GM19025 (cell line): ENCODE data around the gene FMN1.

ENCODE experiments used
- ATAC-seq: cut with Tn5 transposase; IDR thresholded peaks from one replicate; pipeline ENCODE4 v1.9.1; 2021; ENCODE audit warnings: mild to moderate bottlenecking, low read depth, moderate library complexity; ENCODE audit not compliant: unreplicated experiment

FMN1 gene

GRCh38 chr15:33027306-33028035, 167.0 kb downstream of the FMN1 start:
- no peak for ATAC-seq

DNA sequence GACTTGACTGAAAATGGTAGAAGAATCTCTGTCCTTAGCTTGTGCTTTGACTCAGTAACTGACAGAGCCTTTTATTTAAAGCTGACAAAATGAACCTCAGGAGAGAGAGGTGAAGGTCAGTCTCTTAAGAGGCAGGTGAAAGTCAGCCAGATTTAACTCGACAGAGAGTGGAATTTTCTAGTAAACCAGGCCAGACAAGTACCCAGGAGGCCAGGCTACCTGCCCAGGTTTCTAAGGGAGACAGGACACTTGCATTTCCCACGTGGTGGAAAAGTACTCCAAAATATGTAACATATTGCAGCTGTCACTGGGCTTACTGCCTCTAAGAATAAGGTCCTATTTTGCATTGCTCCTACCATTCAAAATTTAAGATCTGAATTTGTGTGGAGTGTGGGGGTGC, 167.9 kb downstream of the FMN1 start:
- no peak for ATAC-seq

DNA sequence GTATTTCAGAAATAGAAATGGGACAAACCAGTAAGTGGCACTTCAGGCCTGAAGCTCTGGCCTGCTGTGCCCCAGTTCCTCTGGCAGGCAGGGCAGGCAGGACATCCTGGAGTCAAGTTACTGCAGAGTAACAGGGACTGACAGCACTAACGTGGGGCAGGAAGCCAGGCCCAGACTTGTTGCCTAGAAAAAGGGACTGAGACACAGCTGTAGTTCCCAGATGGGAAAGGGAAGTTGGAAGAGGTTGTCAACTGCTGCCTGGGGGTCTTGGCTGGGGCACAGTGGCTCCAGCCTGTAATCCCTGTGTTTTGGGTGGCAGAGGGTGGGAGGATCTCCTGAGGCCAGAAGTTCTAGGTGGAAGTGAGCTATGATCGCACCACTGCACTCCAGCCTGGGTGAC, 171.9 kb downstream of the FMN1 start:
- ATAC-seq: no peak

GRCh38 chr15:33021806-33022389, 172.6 kb downstream of the FMN1 start:
- ATAC-seq: no peak

- ATAC-seq: no peak
These were observed 175.0 kb downstream of the FMN1 start for GRCh38 chr15:33019354-33019981.

DNA sequence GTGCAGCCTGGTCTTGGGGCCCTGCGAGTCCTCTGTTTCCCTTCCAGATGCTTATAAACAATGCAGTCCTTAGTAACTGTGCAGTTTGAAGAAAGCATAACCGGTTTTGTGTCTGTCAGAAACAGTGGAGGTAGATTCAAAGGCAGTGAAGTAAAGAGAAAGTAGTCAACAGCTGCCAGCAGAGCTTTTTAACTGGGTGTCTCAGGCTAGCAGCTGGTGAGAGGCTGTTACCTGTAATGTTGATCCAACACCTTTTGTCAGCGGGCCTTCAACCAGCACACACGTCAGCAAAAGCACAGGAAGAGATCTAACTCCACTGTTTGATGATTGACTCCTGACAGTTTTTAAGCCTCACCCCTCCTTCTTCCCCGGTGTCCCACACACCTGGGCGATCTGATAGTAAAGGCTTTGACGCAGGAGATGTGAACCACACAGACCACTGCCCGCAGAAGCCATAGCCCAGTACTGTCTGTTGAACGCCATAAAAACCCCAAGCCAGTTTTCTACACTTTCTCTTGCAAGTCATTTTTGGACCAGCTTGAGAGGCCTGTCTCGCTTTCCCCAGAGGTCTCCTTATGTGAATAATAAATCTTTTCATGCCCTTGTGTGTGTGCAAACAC, 178.0 kb downstream of the FMN1 start:
- ATAC-seq: no peak

DNA sequence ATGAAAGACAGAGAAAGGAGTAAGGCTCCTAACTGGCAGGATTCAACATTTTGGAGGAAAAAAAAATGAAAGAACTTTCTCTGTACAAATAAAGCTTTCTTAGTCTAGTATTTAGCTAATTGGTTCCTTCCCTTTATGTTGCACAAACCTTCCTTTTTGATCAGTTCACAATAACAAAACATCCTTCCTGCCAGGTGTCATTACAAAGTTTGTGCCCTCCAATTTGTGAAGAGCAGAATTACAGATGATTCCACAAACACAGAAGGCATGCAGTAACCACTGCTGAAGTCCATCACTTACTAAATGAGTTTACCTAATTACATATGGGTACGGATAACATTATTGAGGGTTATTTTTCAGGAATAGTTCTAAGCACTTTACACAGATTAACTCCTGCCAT, 179.9 kb downstream of the FMN1 start:
- no peak for ATAC-seq

- no peak for ATAC-seq
These were observed 180.6 kb downstream of the FMN1 start for GRCh38 chr15:33013827-33014445.

- ATAC-seq: no peak
These were observed 182.5 kb downstream of the FMN1 start for GRCh38 chr15:33011976-33012375.

- ATAC-seq: no peak
These were observed 184.9 kb downstream of the FMN1 start for GRCh38 chr15:33009603-33010002.

GRCh38 chr15:33009026-33009425, 185.5 kb downstream of the FMN1 start:
- ATAC-seq: no peak

DNA sequence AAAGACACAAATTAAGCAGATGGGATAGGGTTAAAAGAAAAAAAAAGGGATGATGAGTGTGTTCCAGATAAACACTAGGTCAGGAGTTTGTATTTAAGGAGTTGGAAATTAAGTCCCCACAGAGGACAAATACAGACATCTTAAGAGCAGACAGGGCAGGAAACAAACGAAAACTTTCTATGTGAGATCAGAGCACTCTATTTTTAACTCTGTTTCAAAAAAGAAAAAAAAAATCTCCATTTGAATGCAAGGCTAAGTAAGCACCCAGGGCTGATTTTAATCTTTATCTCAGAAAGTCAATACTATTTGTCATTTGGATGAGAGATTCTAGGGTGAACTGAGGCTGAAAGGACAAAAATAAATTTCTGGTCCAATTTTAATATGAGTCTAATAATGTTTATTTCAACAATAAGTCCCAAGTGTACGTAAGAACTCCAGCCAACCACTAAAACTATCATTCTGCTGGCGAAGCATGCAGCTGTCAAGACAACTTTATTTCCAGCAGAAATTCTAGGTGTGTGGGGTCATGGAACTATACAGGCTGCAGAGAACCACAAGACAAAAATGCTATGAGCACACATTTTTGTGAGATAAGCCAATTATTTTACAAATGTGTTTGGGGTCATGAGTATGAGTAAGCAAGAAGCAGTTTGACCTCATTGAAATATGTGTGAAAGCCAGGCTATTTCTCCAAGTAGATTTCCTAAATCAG, 186.1 kb downstream of the FMN1 start:
- no peak for ATAC-seq

DNA sequence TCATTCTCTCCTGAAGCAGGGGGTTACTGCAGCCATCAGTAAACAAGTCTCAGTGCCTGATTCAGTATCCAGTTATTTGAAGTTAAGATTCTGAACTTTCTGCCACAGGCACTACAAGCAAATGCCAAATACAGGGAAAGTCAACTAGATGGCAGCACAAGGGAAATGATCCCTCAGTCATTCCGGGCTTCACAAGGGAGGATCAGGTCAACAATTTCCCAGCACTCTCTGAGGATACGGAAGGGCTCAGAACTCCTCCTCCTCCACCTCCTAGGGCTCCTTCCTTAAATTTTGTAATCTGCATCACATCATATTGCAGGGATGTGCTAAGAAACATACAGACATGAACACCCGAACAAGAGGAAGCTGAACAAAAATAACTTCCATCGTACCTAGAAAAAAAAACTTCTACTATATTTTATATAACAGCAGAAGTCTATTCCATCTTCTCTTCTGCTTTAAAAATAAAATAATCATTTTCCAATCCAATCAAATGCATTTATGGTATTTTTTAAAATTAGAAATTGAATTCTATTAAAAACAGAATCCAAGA, 187.1 kb downstream of the FMN1 start:
- no peak for ATAC-seq

GRCh38 chr15:33005582-33005981, 188.9 kb downstream of the FMN1 start:
- ATAC-seq: no peak

- ATAC-seq: no peak
These were observed 192.6 kb downstream of the FMN1 start for GRCh38 chr15:33001926-33002325.

GRCh38 chr15:32998979-32999672, 195.4 kb downstream of the FMN1 start:
- ATAC-seq: no peak

DNA sequence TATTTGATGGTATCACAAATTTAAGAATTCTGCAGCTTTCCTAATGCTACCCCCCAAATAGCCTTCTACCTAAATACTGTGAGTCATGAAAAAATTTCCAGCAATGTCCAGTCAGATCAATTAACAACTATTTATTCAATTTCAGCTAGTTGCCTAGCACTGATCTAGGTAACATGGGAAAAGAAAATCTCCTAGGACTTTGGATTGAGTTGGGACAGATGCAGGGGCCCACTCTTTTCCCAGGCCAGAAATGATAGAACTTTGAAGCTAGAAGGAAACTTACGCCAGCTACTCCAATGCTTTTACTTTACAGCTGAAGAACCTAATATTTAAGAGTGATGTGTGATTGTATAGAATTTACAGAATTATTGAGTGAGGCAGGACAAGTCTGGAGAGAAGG, 196.3 kb downstream of the FMN1 start:
- ATAC-seq: no peak

- no peak for ATAC-seq
These were observed 199.6 kb downstream of the FMN1 start for GRCh38 chr15:32994810-32995424.

- no peak for ATAC-seq
These were observed 201.2 kb downstream of the FMN1 start for GRCh38 chr15:32993285-32993684.
